ENCODE measurements around the gene UBR3.
"Not testable (repeated sequence)": the region's sequence is repeated elsewhere in the genome, so short reads cannot be mapped to it uniquely, and the experiment has no call there.

UBR3 gene

DNA sequence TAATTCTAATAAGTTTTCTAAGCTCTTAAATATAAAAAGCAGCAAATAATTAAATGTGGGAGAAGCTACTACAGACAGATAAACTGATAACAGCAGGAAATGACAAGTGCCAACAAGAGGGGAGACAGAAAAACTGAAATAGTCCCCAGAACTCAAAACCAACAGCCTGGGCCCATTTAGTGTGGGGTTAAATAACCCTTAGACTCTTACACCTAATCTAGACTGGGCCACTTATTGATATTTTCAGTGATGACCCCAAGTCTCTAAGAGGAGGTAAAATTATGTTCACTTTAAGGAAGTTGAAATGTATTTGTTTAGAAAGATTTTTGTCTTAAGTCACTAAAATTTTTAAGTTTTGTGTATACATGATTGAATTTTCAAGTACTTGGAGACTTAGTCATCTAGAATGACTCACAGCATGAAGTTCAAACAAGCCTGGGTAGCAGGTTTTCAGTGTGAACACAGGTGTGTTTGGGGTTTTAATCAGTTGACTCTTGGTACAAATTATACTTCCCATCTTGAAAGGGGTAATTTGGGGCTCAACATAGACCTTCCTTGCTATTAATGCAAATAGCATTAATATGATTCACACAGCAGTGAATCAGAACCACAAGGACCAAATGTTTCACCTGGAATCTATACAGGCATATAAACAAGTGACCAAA is 295.8 kb downstream of the UBR3 start:
- no peak for TF ChIP-seq PAX5 (IDR thresholded peaks at IDR 0.05; ENCODE audit: insufficient read depth, low read length, severe bottlenecking)
- TF ChIP-seq TAF1 (IDR thresholded peaks at IDR 0.05; ENCODE audit: low read depth, low read length) = no peak

DNA sequence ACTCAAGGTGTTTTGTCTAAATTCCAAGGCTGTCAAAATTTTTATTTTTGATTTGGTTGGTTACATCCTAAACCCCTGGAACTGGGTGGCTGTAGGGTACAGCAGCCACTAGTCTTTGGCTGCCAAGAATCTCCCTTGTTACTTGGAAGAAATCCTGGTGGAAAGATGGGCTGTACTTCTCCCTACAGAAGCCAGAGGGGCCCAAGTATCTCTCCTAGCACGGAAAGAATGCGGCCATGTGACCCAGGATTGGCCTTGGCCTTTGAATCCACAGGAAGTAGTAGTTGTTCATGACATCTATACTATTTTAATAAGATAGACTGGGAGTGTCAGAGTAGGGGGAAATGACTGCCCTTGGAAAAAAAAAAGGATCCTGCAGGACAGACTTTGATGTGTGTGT is 296.3 kb downstream of the UBR3 start:
- FAIRE-seq = no peak
- no peak for TF ChIP-seq SPI1 (IDR thresholded peaks at IDR 0.05; ENCODE audit: low read depth, low read length)
- no peak for TF ChIP-seq POLR2A (IDR thresholded peaks at IDR 0.05; ENCODE audit: low read depth, low read length)
- no peak for TF ChIP-seq PAX5 (IDR thresholded peaks at IDR 0.05; ENCODE audit: insufficient read depth, low read length, severe bottlenecking)
- no peak for TF ChIP-seq POU2F2 (IDR thresholded peaks at IDR 0.05; ENCODE audit: low read depth, low read length)
- no peak for TF ChIP-seq TAF1 (IDR thresholded peaks at IDR 0.05; ENCODE audit: low read depth, low read length)
- no peak for TF ChIP-seq POLR2AphosphoS5 (IDR thresholded peaks at IDR 0.05; ENCODE audit: low read depth, low read length)
- DNase-seq (ENCODE audit: insufficient read length, low spot score) = no peak

More for the DNA sequence above, 295.8 kb downstream of the UBR3 start:
- FAIRE-seq = no peak
- no peak for DNase-seq (ENCODE audit: insufficient read length, low spot score)

DNA sequence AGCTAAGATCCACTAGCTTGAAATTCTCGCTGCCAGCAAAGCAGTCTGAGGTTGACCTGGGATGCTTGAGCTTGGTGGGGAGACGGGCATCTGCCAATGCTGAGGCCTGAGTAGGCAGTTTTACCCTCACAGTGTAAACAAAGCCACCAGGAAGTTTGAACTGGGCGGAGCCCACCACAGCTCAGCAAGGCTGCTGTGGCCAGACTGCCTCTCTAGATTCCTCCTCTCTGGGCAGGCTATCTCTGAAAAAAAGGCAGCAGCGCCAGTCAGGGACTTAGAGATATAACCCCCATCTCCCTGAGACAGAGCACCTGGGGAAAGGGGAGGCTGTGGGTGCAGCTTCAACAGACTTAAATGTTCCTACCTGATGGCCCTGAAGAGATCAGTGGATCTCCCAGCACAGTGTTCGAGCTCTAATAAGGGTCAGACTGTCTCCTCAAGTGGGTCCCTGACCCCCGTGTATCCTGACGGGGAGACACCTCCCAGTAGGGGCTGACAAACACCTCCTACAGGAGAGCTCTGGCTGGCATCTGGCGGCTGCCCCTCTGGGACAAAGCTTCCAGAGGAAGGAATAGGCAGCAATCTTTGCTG is 299.0 kb downstream of the UBR3 start:
- not testable (repeated sequence) for FAIRE-seq; DNase-seq (ENCODE audit: insufficient read length, low spot score)

Measured in GM12891 (cell line).